Thyroid gland (tissue), 4 donors: ENCODE data around the gene ATR. TPM values are rescaled to one million over a fixed set of nuclear protein-coding genes. Genes with fewer than 3 reads are reported as not detected.
"Not testable (repeated sequence)": the region's sequence is repeated elsewhere in the genome, so short reads cannot be mapped to it uniquely, and the experiment has no call there.

ENCODE experiments used
- DNase-seq, 2 donors: peaks; one replicate each; pipeline ENCODE4 v3.0.0-alpha.2; 2019
- H3K27ac ChIP-seq, 3 donors: fragments of 200-600 bp; sonication (generic); 1 replicate in 2 of 3; 2 replicates in 1 of 3; pipeline ENCODE4 v1.5.1; 2016 to 2019; ENCODE audit warnings: mild to moderate bottlenecking in 1 of 3, moderate library complexity in 1 of 3
- H3K27me3 ChIP-seq: fragments of 200-600 bp; sonication (generic); one replicate; pipeline ENCODE4 v1.5.1; 2019
- H3K36me3 ChIP-seq, 2 donors: fragments of 200-600 bp; sonication (generic); one replicate each; pipeline ENCODE4 v1.5.1; 2016 to 2019
- H3K4me1 ChIP-seq, 2 donors: fragments of 200-600 bp; sonication (generic); one replicate each; pipeline ENCODE4 v1.5.1; 2017 to 2019
- H3K4me3 ChIP-seq, 3 donors: fragments of 200-600 bp; sonication (generic); replicated peaks in 1 of 3; 1 replicate in 2 of 3; 2 replicates in 1 of 3; pipeline ENCODE4 v1.5.1; 2016; ENCODE audit warnings: mild to moderate bottlenecking in 1 of 3
- H3K9me3 ChIP-seq: fragments of 200-600 bp; sonication (generic); one replicate; pipeline ENCODE4 v1.5.1; 2017
- POLR2A ChIP-seq, 2 donors: fragments of 450-650 bp; IDR thresholded peaks; one replicate each; pipeline ENCODE4 v1.6.1; 2017; ENCODE audit warnings: antibody characterized with exemption in 2 of 2, mild to moderate bottlenecking in 2 of 2, moderate library complexity in 1 of 2
- WGBS, 2 donors: methylation state at CpG; one replicate each; pipeline ENCODE4 v1.1.5; 2017; 5-methylcytosine and 5-hydroxymethylcytosine counted together
- intact Hi-C: fragments of 100-400 bp; cut with DNase I; formaldehyde crosslinking; loops from one replicate; pipeline ENCODE4 v1.15.1; 2023
- total RNA-seq, 4 donors: library from RNA; depleted of rRNA; stranded (reverse); fragments of >200 nt; gene quantifications; one replicate each; pipeline ENCODE4 v1.2.3, GENCODE V29; 2016
- TF ChIP-seq, protein P1 (sequence below), 6 experiments: fragments of 200-600 bp in 3 of 6; fragments of 450-650 bp in 3 of 6; sonication (generic) in 3 of 6; IDR thresholded peaks; one replicate each; pipeline ENCODE4 v1.5.1; 2016 to 2019; ENCODE audit warnings: antibody characterized with exemption in 6 of 6, mild to moderate bottlenecking in 2 of 6, inconsistent platforms in 1 of 6, moderate library complexity in 1 of 6

ATR gene
- total RNA-seq, 4 donors from 2014 or later = 38.7 to 62.1 (median 46.3) TPM

DNA sequence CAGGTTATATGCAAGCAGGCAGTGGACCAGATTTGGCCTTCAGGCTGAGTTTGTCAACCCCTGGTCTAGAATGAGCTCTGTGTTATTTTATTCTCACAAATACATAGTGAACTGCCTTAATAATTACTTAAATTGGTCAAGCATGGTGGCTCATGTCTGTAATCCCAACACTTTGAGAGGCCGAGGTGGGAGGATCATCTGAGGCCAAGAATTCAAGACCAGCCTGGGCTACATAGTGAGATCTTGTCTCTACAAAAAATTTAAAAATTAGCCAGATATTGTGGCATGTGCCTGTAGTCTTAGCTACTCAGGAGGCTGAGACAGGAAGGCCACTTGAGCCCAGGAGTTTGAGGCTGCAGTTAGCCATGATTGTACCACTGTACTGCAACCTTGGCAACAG, 32.7 kb upstream of the ATR start:
- Histone ChIP-seq H3K36me3 (no peaks in the 10 kb centered on the region), H3K9me3 (no peaks in the 10 kb centered on the region), H3K4me1 (no peaks in the 10 kb centered on the region), H3K27me3 (no peaks in the 10 kb centered on the region), H3K27ac (no peak overlapping the region), H3K4me3 (no peak overlapping the region)
- TF ChIP-seq, protein P1, sequence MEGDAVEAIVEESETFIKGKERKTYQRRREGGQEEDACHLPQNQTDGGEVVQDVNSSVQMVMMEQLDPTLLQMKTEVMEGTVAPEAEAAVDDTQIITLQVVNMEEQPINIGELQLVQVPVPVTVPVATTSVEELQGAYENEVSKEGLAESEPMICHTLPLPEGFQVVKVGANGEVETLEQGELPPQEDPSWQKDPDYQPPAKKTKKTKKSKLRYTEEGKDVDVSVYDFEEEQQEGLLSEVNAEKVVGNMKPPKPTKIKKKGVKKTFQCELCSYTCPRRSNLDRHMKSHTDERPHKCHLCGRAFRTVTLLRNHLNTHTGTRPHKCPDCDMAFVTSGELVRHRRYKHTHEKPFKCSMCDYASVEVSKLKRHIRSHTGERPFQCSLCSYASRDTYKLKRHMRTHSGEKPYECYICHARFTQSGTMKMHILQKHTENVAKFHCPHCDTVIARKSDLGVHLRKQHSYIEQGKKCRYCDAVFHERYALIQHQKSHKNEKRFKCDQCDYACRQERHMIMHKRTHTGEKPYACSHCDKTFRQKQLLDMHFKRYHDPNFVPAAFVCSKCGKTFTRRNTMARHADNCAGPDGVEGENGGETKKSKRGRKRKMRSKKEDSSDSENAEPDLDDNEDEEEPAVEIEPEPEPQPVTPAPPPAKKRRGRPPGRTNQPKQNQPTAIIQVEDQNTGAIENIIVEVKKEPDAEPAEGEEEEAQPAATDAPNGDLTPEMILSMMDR (IDR thresholded peaks at IDR 0.05) = no peak
- no peak for TF ChIP-seq POLR2A (IDR thresholded peaks at IDR 0.05)
- WGBS, 2 donors = 92 to 100% methylated on average over 1 of the region's 1 CpG
- no peak for DNase-seq
- intact Hi-C loops = no loop called here

DNA sequence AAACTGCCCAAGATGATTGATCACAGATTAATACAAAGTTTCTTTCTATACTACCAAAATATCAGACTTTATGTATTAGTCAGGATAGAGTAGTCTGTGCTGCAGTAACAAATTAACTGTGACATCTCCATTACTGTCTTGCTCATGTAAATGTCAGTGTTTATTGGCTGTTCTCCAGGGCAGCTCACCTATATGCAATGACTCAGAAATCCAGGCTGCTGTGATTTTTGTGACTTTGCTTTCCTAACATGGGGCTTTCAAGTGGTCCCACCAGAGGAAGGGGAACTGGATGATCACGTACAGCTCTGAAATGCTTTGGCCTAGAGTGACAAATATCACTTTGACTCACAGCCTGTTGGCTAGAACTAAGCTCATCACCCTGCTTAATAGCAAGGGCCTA, 30.6 kb upstream of the ATR start:
- no peak for DNase-seq
- TF ChIP-seq, protein P1 (IDR thresholded peaks at IDR 0.05) = no peak
- intact Hi-C loops = no loop called here
- Histone ChIP-seq H3K36me3 (no peaks in the 10 kb centered on the region), H3K27ac (no peak overlapping the region), H3K4me3 (no peak overlapping the region), H3K27me3 (no peaks in the 10 kb centered on the region), H3K9me3 (no peaks in the 10 kb centered on the region), H3K4me1 (no peaks in the 10 kb centered on the region)
- 31 to 67% methylated on average over 1 of the region's 1 CpG for WGBS, 2 donors

DNA sequence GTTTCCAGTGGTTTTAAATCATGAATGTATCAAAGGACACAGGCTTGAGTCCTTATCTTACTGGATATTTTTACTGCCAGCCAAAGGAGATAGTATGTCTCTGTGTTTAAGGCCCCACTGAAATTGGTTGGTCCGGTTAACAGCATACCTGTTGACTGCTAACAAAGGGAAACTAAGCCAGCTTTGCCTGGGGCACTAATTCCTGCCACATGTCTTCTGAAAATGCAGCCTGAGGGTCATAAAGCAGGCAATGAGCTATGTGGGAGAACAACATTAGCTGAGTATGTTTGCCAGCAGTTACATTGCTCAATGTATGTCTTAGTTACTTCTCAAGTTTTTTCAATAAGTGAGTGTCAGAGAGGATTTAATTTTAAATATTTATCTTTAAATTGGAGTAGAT, 30.1 kb upstream of the ATR start:
- H3K9me3 ChIP-seq = no peaks in the 10 kb centered on the region
- 88 to 100% methylated on average over 1 of the region's 1 CpG for WGBS, 2 donors
- H3K4me1 ChIP-seq = no peaks in the 10 kb centered on the region
- H3K27ac ChIP-seq = no peak overlapping the region
- no peak for DNase-seq
- H3K4me3 ChIP-seq = no peak overlapping the region
- intact Hi-C loops = no loop called here
- H3K27me3 ChIP-seq = no peaks in the 10 kb centered on the region
- TF ChIP-seq POLR2A (IDR thresholded peaks at IDR 0.05) = no peak
- TF ChIP-seq, protein P1 (IDR thresholded peaks at IDR 0.05) = no peak
- H3K36me3 ChIP-seq = no peaks in the 10 kb centered on the region

DNA sequence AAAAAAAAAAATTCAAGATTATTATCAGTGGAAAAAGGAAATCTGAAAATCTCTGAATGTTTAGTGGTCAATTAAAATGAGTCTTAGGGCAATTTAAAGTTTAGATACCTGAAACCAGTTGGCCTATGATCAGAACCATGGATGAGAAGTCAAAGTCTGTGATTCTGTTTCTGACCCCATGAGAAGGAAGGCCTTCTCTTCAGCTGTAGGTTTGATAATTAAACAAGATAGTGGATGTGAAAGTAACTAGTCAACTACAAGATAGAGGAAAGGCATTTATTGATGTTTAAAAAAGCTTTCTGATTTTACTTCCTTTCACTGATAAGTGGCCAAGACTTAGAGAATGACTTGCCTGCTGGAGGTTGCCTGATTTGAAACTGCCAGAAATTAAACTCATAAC, 26.4 kb upstream of the ATR start:
- no peak overlapping the region for H3K27ac ChIP-seq
- no peak overlapping the region for H3K4me3 ChIP-seq
- H3K9me3 ChIP-seq = no peaks in the 10 kb centered on the region
- intact Hi-C loops = no loop called here
- H3K27me3 ChIP-seq = no peaks in the 10 kb centered on the region
- no peak for DNase-seq
- no peaks in the 10 kb centered on the region for H3K4me1 ChIP-seq
- TF ChIP-seq POLR2A (IDR thresholded peaks at IDR 0.05) = no peak
- TF ChIP-seq, protein P1 (IDR thresholded peaks at IDR 0.05) = no peak
- H3K36me3 ChIP-seq = no peaks in the 10 kb centered on the region

DNA sequence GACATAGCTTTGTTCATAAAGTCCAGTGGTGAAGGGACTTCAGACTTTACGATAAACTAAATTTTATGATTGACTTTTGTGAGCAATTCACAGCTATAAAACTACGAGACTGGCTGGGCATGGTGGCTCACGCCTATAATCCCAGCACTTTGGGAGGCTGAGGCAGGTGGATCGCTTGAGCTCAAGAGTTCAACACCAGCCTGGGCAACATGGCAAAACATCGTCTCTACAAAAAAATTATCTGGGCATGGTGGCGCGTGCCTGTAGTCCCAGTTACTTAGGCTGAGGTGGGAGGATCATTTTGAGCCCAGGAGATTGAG, 24.8 kb upstream of the ATR start:
- intact Hi-C loops, DNase-seq, H3K36me3 ChIP-seq, H3K4me3 ChIP-seq, H3K9me3 ChIP-seq, H3K4me1 ChIP-seq, H3K27ac ChIP-seq, H3K27me3 ChIP-seq: not testable (repeated sequence)
- WGBS, 2 donors = 96 to 98% methylated on average over 7 of the region's 7 CpGs

DNA sequence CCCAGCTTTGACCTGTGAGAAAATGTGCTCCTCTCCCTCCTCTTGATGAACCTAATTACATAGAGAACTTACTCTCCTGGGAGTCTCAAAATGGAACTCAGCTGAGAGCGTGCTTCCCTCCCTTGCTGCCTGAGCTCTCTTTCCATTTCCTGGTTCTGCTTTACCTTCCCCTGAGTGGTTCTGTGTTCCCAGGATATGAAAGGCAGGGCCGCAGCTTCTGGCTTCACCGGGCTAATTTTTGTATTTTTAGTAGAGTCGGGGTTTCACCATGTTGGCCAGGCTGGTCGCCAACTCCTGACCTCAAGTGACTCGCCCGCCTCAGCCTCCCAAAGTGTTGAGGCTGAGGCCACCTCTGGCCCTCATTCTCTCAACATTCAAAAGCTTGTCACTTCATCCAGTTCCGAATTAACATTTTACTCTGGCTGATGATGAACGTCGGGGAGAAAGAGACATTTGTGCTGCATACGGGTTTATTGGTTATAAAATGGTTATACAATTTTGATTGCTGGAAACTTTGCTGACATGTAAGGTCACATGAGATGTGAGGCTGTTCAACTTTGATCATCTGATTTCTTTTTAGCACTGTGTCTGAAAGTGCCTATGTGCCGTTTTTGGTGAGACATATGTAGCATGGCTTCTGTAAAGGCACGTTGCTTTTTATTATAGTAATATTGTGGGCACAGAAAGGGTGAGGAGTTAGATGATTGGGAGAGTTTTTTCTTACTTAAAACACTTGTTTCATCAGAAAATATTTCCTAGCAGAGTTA, 24.3 kb upstream of the ATR start:
- WGBS, 2 donors = 92 to 93% methylated on average over 13 of the region's 13 CpGs
- DNase-seq = no peak

More for the DNA sequence above, 24.3 kb upstream of the ATR start:
- no peak overlapping the region for H3K4me3 ChIP-seq
- no peaks in the 10 kb centered on the region for H3K9me3 ChIP-seq
- H3K27ac ChIP-seq = no peak overlapping the region
- H3K4me1 ChIP-seq = no peaks in the 10 kb centered on the region
- no peaks in the 10 kb centered on the region for H3K27me3 ChIP-seq
- intact Hi-C loops = no loop called here
- no peaks in the 10 kb centered on the region for H3K36me3 ChIP-seq
- TF ChIP-seq, protein P1 (IDR thresholded peaks at IDR 0.05) = no peak
- TF ChIP-seq POLR2A (IDR thresholded peaks at IDR 0.05) = no peak
